ENCODE measurements around the gene IGFBPL1. TPM values are rescaled to one million over a fixed set of nuclear protein-coding genes. Genes with fewer than 3 reads are reported as not detected.

IGFBPL1 gene
- total RNA-seq, 4 donors from 2014 or later: not detected

- no peak overlapping the region for H3K4me3 ChIP-seq
- H3K27me3 ChIP-seq: peaks cover 10% of the 10 kb centered on the region
- H3K36me3 ChIP-seq: no peaks in the 10 kb centered on the region
- no peaks in the 10 kb centered on the region for H3K9me3 ChIP-seq
- H3K27ac ChIP-seq: no peak overlapping the region
- H3K4me1 ChIP-seq: no peaks in the 10 kb centered on the region
- TF ChIP-seq POLR2A (IDR thresholded peaks at IDR 0.05) (no peak), POLR2AphosphoS5 (IDR thresholded peaks at IDR 0.05) (no peak), CTCF (IDR thresholded peaks at IDR 0.05) (no peak), EP300 (IDR thresholded peaks at IDR 0.05) (no peak)
- WGBS: 73% methylated on average over 7 of the region's 8 CpGs
- no peak for DNase-seq (ENCODE audit: low spot score in 2 of 2)
Observed at GRCh38 chr9:38441347-38442085, 17.3 kb upstream of the IGFBPL1 start.

- H3K4me1 ChIP-seq: no peaks in the 10 kb centered on the region
Observed at GRCh38 chr9:38440516-38440915, 16.3 kb upstream of the IGFBPL1 start.

GRCh38 chr9:38439916-38440301 lies 15.7 kb upstream of the IGFBPL1 start:
- no peaks in the 10 kb centered on the region for H3K4me1 ChIP-seq
- WGBS: 100% methylated on average over 1 of the region's 1 CpG
- H3K4me3 ChIP-seq: no peak overlapping the region
- H3K9me3 ChIP-seq: no peaks in the 10 kb centered on the region
- H3K36me3 ChIP-seq: no peaks in the 10 kb centered on the region
- H3K27ac ChIP-seq: no peak overlapping the region
- DNase-seq (ENCODE audit: low spot score in 2 of 2): no peak
- no peaks in the 10 kb centered on the region for H3K27me3 ChIP-seq
- TF ChIP-seq POLR2A (IDR thresholded peaks at IDR 0.05) (no peak), EP300 (IDR thresholded peaks at IDR 0.05) (no peak), CTCF (IDR thresholded peaks at IDR 0.05) (no peak), POLR2AphosphoS5 (IDR thresholded peaks at IDR 0.05) (no peak)

More at GRCh38 chr9:38440516-38440915, 16.3 kb upstream of the IGFBPL1 start:
- no peak for DNase-seq (ENCODE audit: low spot score in 2 of 2)
- TF ChIP-seq CTCF (IDR thresholded peaks at IDR 0.05) (no peak), POLR2A (IDR thresholded peaks at IDR 0.05) (no peak), EP300 (IDR thresholded peaks at IDR 0.05) (no peak), POLR2AphosphoS5 (IDR thresholded peaks at IDR 0.05) (no peak)
- 80% methylated on average over 3 of the region's 3 CpGs for WGBS
- no peaks in the 10 kb centered on the region for H3K9me3 ChIP-seq
- H3K27ac ChIP-seq: no peak overlapping the region
- H3K27me3 ChIP-seq: peaks cover 6% of the 10 kb centered on the region
- no peaks in the 10 kb centered on the region for H3K36me3 ChIP-seq
- H3K4me3 ChIP-seq: no peak overlapping the region

- Histone ChIP-seq H3K27me3 (no peaks in the 10 kb centered on the region), H3K4me1 (no peaks in the 10 kb centered on the region), H3K9me3 (no peaks in the 10 kb centered on the region), H3K27ac (no peak overlapping the region), H3K4me3 (no peak overlapping the region), H3K36me3 (no peaks in the 10 kb centered on the region)
- 66% methylated on average over 3 of the region's 3 CpGs for WGBS
- TF ChIP-seq POLR2AphosphoS5 (IDR thresholded peaks at IDR 0.05): no peak
- TF ChIP-seq CTCF (IDR thresholded peaks at IDR 0.05): no peak
- no peak for TF ChIP-seq POLR2A (IDR thresholded peaks at IDR 0.05)
- no peak for TF ChIP-seq EP300 (IDR thresholded peaks at IDR 0.05)
- DNase-seq (ENCODE audit: low spot score in 2 of 2): no peak
Observed at GRCh38 chr9:38439291-38439915, 15.1 kb upstream of the IGFBPL1 start.

GRCh38 chr9:38437193-38437823 lies 13.1 kb upstream of the IGFBPL1 start:
- Histone ChIP-seq H3K4me3 (no peak overlapping the region), H3K27me3 (no peaks in the 10 kb centered on the region), H3K36me3 (no peaks in the 10 kb centered on the region), H3K9me3 (no peaks in the 10 kb centered on the region), H3K27ac (no peak overlapping the region), H3K4me1 (no peaks in the 10 kb centered on the region)
- TF ChIP-seq EP300 (IDR thresholded peaks at IDR 0.05): no peak
- no peak for TF ChIP-seq CTCF (IDR thresholded peaks at IDR 0.05)
- no peak for TF ChIP-seq POLR2A (IDR thresholded peaks at IDR 0.05)
- no peak for TF ChIP-seq POLR2AphosphoS5 (IDR thresholded peaks at IDR 0.05)
- DNase-seq (ENCODE audit: low spot score in 2 of 2): no peak
- 69% methylated on average over 11 of the region's 11 CpGs for WGBS

Data from suprapubic skin (tissue), 4 donors.